K562 (cell line): Measurements from ENCODE around the gene ADAMTS14. TPM values are rescaled to one million over a fixed set of nuclear protein-coding genes. Genes with fewer than 3 reads are reported as not detected.

ENCODE experiments used
- CC2D1A ChIP-seq: fragments of 450-650 bp; IDR thresholded peaks from 2 replicates; pipeline ENCODE4 v1.6.1; 2017; ENCODE audit warnings: mild to moderate bottlenecking
- E2F3 ChIP-seq: fragments of 250-450 bp; sonication (Bioruptor Pico); IDR thresholded peaks from 2 replicates; pipeline ENCODE4 v1.4.0; 2020; ENCODE audit warnings: mild to moderate bottlenecking
- ESRRA ChIP-seq: fragments of 450-650 bp; IDR thresholded peaks from 2 replicates; pipeline ENCODE4 v1.6.1; 2014; ENCODE audit warnings: low read depth, mild to moderate bottlenecking, moderate library complexity, borderline replicate concordance
- HNRNPH1 ChIP-seq: fragments of 200-400 bp; formaldehyde crosslinking; optimal IDR thresholded peaks from 2 replicates; pipeline ENCODE3; 2017; ENCODE audit warnings: low read depth, mild to moderate bottlenecking, low read length, moderate library complexity
- MAFK ChIP-seq: IDR thresholded peaks from 2 replicates; pipeline ENCODE4 v1.6.1; 2011; ENCODE audit warnings: low read length, improper control_type of control experiment
- NELFE ChIP-seq: IDR thresholded peaks from 2 replicates; pipeline ENCODE4 v1.6.1; 2011; ENCODE audit warnings: mild to moderate bottlenecking; ENCODE audit not compliant: insufficient read depth, insufficient read length
- PPARD ChIP-seq: fragments of 250-450 bp; sonication (Bioruptor Pico); IDR thresholded peaks from 2 replicates; pipeline ENCODE4 v1.8.0; 2022; ENCODE audit warnings: inconsistent platforms, mild to moderate bottlenecking, moderate library complexity
- RBM17 ChIP-seq: fragments of 200-400 bp; formaldehyde crosslinking; IDR thresholded peaks from 2 replicates; pipeline ENCODE4 v1.6.1; 2017; ENCODE audit warnings: low read depth, mild to moderate bottlenecking, low read length, borderline replicate concordance
- RBM34 ChIP-seq: fragments of 200-400 bp; formaldehyde crosslinking; IDR thresholded peaks from 2 replicates; pipeline ENCODE4 v1.6.1; 2018; ENCODE audit warnings: low read length, borderline replicate concordance; ENCODE audit not compliant: insufficient read depth
- SIN3B ChIP-seq: fragments of 450-650 bp; IDR thresholded peaks from 2 replicates; pipeline ENCODE4 v1.6.1; 2017; ENCODE audit warnings: low read depth, mild to moderate bottlenecking, moderate library complexity
- TCF7 ChIP-seq: sonication (generic); IDR thresholded peaks from 2 replicates; pipeline ENCODE4 v1.6.1; 2016; ENCODE audit warnings: antibody characterized with exemption, borderline replicate concordance
- ZBTB2 ChIP-seq: fragments of 450-650 bp; IDR thresholded peaks from 2 replicates; pipeline ENCODE4 v1.6.1; 2016; ENCODE audit warnings: antibody characterized with exemption
- ZNF407 ChIP-seq: fragments of 450-650 bp; IDR thresholded peaks from 2 replicates; pipeline ENCODE4 v1.6.1; 2016; ENCODE audit warnings: low read depth
- ZNF717 ChIP-seq: fragments of 250-450 bp; sonication (Bioruptor Pico); IDR thresholded peaks from 2 replicates; pipeline ENCODE4 v1.5.0; 2021
- ZNF740 ChIP-seq, 3 experiments: fragments of 200-800 bp in 1 of 3; sonication (Bioruptor generic) in 1 of 3; sonication (generic) in 1 of 3; formaldehyde crosslinking in 1 of 3; IDR thresholded peaks; 2 replicates each; pipeline versions ENCODE4 v1.6.1 to v1.8.0; 2016 to 2022; ENCODE audit warnings: mild to moderate bottlenecking in 2 of 3, missing compliant biosample characterization in 2 of 3, missing genetic modification characterization in 2 of 3, missing genetic modification reagents in 1 of 3
- ZNF785 ChIP-seq: fragments of 250-450 bp; sonication (Bioruptor Pico); IDR thresholded peaks from 2 replicates; pipeline ENCODE4 v1.4.0; 2020; ENCODE audit warnings: mild to moderate bottlenecking
- polyA plus RNA-seq, 8 experiments: library from polyadenylated mRNA; depleted of rRNA in 4 of 8; stranded (reverse) in 5 of 8; unstranded in 3 of 8; fragments of >200 nt; fragmentation: Nextera tagmentation in 2 of 8; fragmentation: Illumina TruSeq in 1 of 8; extraction: Ambion mirVana in 2 of 8; extraction: Trizol in 1 of 8; gene quantifications; 2 replicates each; pipeline versions ENCODE4 v1.2.1 to v1.2.3, GENCODE V29; 2011 to 2014; ENCODE audit warnings: inconsistent platforms in 1 of 8, missing spikeins in 1 of 8
- total RNA-seq, 7 experiments: library from RNA; depleted of rRNA in 6 of 7; stranded (reverse); fragments of >200 nt in 6 of 7; fragmentation: Illumina TruSeq in 2 of 7; extraction: Trizol in 2 of 7; gene quantifications; 2 replicates each; pipeline versions ENCODE4 v1.2.1 to v1.2.3, GENCODE V29; 2011 to 2021; ENCODE audit warnings: low replicate concordance in 1 of 7

The ADAMTS14 gene
- total and polyA plus RNA-seq, 9 of the 15 experiments (the other 6 are each of a cell fraction or from before 2014, with no cell fraction given) = 0.04 to 37.4 (median 15.9) TPM

- TF ChIP-seq ZNF740 (CRISPR knock-in tag; IDR thresholded peaks at IDR 0.05) (no peak), ZNF740 (tag; IDR thresholded peaks at IDR 0.05) (no peak), HNRNPH1 (no peak), E2F3 (CRISPR knock-in tag) (no peak), RBM17 (no peak), PPARD (CRISPR knock-in tag) (no peak), ZNF407 (no peak), ZNF785 (CRISPR knock-in tag) (no peak), CC2D1A (no peak), ZNF717 (CRISPR knock-in tag) (no peak), ESRRA (no peak), RBM34 (no peak), MAFK (no peak), NELFE (no peak), SIN3B (no peak), TCF7 (no peak), ZBTB2 (0 out of 2 replicates have a peak, but pooled peaks have one; percentile 13)
These were observed 980 bp downstream of the ADAMTS14 start (continued) for GRCh38 chr10:70673043-70673928.
